NCI-H345 treated with DMSO at 0.1 percent for 48 hours (cell line): ENCODE measurements around the gene KARS1.
"Not testable (repeated sequence)": the region's sequence is repeated elsewhere in the genome, so short reads cannot be mapped to it uniquely, and the experiment has no call there.

Experiments
- DNase-seq: peaks from one replicate; lab custom pipeline; 2025; ENCODE audit not compliant: unreplicated experiment; lab: John Stamatoyannopoulos, UW

Gene KARS1

DNA sequence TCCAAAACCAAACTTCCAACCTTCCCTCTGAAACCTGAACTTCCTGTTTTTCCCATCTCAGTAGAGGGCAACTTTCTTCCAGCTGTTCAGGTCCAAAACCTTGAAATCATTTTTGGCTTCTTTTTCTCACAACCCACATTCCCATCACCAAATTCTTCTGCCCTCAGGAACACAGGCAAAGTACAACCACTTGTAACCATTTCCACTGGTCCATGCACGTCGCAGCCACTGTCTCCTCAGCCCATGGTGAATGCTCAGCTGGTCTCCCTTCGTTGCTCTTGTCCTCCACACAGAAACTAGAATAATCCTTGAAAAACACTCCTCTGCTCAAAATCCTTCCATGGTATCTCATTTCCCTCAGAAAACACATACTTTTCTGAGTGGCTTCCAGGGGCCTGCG is 20.7 kb downstream of the KARS1 start:
- DNase-seq, result no peak

DNA sequence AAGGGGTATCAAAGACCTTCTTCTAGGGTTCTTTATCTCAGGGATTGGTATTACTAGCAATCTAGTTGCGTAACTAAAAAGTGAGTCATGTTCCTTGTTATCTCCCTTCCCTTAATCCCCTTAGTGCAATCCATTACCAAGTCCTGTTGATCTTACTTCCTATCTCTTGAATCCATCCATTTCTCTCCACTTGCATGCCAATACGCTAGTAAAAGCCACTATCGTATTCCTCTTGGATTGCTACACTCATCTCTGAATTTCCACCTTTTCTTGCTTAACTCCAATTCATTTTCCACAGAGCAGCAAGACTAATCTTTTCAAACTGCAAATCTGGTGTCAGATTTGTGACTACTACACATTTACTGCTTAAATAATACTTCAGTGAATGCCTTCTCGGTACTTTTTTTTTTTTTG is 22.5 kb downstream of the KARS1 start:
- no peak for DNase-seq

DNA sequence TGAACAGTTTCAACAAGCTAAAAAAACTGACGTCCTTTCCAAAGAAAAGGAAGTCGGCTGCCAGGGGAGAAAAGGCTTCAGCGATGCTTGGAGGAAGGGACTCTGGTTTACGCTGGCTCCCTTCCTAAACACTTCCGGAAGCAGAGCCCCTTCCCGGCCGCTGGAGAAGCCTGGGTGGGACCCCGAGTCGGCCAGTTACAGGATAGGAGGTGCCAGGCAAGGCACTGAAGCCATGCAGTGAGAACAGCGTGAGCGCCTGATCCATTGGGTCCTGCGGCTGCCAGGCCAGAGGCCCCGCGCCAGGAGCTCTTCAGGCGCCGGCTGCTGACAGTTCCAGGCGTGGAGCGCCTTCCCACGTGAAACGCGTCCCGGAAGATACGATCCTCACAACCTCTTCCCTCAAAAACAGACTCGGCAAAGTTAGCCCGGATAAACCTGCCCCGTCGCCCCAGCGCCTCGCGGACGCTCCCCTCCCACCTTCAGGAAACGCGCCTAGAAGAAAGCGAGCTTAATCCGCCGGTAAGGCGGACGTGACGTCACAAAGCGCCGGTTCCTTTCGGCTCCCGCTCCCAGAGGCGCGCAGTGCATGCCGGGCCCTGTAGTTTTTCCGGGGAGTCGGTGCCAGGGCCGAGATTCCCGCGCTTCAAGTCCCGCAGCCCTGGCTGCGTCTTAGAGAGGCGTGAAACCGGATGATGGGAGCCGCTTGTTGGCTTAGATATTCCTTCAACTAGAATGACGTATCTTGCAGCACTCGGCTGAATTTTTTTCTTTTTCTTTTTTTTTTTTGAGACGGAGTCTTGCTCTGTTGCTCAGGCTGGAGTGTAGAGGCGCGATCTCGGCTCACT is 24.5 kb downstream of the KARS1 start, which contains the start of gene ADAT1:
ADAT1 (minus strand) TSS at position 521 of the 845 bp plus-strand sequence. CDS start 2,482 bp downstream, outside the sequence.
- DNase-seq, result peak; percentile 79

DNA sequence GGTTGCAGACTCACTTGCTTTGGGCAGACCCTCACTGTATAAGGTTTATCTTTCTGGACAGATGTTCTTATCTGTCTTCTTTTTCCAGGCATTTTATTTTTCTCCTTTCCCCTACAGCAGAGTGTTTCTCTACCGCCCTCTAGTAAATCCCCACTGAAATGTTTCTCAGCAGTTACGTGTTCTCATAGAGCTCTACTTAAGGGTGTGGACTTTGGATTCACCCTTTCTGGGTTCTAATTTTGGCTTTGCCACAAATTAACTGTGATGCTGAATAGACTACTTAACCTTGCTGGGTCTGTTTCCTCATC is 26.3 kb downstream of the KARS1 start:
- DNase-seq, result no peak

DNA sequence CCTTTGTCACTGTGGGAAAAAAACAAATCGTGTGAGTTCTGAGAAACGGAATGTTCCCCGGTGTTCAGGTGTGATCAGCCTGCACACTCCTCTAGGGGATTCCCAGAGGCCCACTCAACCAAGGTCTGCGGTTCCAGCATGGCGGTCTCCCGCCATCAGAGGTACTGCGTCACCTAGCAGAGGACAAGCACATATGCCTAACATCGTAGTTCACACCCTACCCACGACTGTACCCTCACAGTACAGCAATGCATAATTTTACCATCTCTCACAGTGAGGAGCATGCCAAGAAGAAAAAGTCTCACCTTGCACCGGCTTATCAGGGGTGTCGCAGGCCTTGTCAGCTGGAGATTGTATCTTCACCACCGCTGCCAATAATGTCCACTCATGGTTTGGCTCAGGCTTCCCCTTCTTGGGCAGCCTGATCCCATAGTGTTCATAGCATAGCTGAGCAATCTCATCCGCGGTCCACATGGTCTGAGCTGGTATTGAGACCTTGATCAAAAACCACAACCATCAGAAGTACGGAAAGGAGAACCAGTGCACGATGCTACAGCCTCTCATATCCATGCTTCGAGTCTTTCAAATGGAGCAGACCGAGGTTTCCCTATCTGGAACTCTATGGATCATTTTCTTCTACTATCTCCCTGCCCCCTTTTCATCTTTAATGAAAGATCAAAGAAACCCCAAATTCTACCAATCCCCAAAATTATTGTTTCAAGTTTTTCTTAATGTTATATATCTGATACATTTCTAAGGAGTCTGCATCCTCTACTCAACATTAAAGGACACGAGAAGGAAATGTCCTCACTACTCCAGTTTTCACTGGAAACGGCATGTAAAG is 26.9 kb downstream of the KARS1 start:
- no peak for DNase-seq

DNA sequence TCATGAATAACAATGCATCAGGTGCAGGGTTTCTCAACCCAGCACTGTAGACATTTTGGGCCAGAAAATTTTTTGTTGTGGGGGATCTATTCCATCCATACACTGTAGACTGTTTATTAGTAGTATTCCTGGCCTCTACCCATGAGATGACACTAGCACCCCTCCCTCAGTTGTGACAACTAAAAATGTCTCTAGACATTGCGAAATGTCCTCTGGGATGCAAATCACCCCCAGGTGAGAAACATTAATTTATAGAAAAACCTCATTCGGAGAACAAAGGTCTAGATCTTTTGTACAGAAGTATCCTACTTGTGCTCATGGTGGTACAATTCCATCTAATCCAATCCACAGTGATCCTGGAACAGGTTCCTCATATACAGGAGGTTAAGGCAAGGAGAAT is 28.7 kb downstream of the KARS1 start:
- DNase-seq, result no peak

DNA sequence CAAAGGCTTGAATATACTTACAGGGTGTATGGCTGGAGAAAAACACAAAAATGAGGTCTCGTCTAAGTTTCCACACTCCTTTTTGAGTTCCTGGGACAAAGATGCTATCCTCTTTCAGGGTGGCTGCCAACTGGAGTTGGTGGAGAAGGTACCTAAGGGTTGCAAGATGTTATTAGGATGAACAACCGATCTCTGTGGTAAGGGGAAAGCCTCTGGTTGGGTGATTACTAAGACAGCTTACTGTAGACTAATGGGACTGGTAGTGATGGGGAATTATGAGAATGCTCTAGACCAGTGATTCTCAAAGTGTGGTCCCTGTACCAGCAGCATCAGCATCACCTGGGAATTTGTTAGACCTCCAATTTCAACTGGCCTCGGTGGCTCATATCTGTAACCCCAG is 30.3 kb downstream of the KARS1 start:
- no peak for DNase-seq

DNA sequence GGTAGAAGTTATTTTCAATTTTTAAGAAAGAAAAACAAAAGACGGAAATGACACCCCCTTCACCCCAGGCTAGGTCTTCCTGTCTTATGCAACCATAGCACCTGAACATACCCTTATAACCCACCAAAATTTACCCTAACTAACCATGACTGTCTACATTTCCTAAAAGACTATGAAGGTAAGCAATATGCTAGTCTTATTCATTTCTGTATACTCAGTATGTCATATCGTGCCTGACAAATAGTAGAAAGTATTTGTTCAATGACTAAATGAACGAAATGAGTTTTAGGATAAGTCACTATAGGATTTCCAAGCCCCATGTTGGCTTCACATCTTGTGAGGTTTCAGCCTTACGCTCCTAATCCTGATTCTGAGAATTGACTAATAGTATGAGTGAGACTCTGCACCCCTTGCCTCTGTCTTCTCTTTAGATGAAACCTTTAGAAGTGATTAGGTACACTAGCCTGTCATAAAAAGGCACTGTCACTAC is 30.9 kb downstream of the KARS1 start:
- DNase-seq, result no peak

DNA sequence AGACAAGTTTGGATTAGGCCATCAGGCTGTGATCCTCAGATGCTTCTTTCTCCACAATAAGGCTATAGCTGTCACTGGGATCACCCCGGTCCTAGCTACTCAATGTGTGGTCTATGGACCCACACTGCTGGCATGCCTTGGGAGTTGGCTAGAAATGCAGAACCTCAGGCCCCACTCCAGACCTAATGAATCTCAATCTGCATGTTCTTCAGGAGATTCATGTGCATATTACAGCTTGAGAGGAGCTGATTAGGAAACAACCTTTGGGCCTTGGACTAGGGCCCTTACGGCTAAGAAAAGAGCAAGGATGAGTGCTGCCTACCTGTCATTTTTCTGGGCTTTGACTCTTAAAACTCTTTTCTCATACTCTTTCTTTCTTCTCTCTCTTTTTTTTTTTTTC is 31.8 kb downstream of the KARS1 start:
- no peak for DNase-seq

DNA sequence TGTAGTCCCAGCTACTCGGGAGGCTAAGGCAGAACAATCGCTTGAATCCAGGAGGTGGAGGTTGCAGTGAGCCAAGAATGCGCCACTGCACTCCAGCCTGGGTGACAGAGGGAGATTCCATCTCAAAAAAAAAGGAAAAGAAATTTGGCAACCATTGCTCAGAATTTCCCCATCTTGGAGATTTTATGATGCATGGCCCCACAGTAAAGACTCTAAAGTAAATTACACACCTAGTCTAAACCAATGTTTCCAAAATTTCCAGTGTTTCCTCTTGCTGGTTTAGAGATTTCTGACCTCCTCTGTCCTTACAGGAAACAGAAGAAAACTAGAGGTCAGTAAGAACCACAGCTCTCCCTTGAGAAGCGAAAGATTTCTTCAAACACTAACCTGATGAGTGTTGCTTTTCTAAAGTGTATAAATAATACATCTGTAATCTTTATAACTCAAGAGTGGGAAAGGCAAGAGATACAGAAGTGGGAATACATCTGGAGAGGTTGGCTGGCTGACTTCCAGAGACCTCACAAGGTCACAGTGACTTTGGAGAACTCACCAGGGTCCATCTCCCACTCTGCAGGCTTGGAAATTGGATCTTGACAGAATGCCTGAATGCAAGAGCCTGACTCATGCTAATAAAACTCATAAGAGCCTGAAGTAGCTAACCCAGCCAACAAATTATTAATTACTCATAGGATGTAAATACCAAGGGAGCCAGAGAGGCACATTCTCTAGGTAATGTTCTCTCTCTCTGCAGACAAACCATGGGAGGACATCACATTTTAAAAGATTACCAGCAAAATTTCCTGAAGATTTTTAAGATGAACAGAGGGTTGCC is 33.2 kb downstream of the KARS1 start:
- no peak for DNase-seq

DNA sequence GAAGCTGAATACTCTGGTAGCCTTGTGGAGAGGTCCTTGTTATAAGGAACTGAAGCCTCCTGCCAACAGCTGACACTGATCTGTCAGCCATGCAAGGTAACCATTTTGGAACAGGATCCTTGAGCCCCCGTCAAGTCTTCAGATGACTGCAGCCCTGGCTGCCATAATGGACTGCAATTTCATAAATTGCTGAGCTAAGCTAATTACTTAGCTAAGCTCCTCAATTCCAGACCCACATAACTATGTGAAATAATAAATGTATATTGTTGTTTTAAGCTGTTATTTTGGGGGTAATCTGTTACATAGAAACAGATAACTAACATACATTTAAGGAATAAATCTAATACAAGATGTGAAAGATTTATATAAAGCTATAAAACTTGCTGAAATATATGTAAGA is 41.0 kb downstream of the KARS1 start:
- no peak for DNase-seq

DNA sequence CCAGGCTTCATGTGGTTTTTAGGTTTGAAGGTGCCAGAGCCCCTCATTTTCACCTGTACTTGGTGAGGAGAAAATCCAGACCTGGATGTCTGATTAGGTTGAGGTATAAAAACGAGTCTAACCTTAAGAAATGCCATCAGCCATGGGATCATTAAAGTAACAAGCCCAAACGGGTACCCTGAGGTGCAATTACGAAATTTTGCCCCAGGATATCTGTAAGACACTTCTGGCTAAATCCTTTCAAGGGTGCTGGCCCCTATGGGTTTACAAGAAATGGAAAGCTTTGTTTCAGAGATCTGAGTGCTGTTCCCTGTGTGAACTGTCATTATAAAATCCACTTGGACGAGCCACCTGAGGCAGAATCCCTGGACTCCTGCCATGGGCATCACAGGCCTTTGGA is 44.2 kb downstream of the KARS1 start:
- DNase-seq, result no peak

DNA sequence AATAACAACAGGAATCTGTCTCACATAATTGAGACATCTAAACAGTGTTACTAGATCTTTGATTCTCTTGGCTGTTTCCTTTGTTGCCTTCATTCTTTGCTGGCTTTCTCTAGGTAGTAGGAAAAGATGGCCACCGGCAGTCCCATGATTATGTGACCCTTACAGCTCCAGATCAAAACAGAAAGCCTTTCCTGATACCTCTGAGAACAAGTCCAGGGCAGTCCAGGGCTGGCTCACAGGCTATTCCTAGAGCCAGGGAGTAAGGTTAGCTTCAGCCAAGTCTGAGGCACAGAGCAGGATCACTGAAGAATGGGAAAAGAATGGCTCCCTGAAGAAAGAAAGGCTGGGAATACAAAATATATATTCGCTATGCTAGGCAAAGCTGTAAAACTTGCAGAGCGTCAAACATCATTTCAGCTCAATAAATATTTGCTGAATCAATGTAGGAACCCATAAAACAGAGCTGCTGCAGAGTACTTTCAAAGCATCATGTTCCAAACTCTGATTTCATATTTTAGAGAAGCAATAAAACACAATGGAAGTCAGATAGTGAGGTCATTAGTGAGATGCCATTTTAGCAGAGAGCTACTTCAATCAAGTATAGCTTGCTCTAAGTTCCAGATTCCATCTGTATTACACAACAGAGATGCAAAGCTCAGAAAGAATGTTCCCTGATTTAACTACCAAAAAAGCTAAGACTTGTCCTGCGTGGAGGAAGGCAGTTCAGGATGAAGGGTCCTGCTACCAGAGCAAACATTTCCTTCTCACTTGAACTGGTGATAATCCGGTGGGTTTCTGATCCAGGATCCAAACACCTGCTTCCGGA is 47.8 kb downstream of the KARS1 start:
- no peak for DNase-seq

DNA sequence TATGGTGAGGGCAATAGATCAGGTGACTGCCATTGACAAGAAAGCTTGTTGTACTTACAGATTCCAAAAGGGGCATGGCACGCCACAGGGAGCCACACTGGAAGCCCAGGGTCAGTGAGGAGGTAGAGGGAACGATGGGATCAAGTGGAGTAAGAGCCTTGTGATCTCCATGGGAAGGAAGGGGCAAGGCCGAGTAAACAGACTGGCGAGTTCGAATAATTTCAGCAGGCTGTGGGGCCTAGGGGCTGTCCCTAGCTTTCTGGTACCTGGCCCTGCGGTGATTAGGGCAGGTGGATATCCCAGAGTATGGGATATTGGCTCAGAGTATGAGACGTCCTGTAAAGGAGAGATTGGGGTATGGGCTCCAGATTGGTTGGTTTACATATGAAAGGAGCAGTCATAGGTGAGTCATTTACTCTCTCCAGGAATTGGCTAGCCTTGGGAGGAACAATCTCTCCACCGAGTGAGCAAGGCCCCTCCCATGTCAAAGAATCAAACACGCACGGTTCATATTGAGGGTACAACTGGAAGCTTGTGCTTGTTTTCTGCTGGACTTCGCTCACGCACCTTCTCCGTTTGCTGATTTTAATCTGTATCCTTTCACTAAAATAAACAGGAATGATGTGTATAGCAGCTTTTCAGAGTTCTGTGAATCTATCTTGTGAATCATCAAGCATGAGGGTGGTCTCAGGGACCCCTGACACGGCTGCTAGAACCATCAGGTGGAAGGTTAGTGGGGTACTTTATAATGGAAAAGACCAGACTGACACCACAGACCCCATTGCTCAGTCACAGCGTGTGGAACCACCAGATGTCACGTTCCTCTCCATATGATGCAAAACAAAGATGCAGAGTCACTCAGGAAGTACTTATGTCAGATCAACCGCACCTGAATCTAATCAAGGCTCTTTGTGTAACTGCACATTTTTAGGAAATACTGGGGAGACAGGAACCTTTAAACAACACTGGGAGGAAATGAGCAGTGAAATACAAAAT is 53.3 kb downstream of the KARS1 start:
- DNase-seq, result no peak

DNA sequence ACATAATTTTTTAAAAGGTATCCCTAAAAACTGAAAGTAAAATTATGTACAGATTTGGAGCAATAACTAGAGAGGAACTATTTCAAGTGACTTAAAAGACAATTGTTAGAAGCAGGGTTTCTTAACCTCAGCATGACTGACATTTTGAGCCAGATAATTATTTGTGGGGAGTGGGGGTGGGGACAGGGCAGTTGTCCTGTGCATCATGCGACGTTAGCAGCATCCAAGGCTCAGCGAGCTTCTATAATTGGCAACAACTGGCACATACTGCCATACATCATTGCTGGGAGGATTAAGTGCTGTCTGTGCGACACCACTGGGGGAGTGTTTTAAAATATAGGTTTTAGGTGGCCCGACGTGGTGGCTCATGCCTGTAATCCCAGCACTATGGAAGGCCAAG is 54.2 kb downstream of the KARS1 start:
- no peak for DNase-seq

DNA sequence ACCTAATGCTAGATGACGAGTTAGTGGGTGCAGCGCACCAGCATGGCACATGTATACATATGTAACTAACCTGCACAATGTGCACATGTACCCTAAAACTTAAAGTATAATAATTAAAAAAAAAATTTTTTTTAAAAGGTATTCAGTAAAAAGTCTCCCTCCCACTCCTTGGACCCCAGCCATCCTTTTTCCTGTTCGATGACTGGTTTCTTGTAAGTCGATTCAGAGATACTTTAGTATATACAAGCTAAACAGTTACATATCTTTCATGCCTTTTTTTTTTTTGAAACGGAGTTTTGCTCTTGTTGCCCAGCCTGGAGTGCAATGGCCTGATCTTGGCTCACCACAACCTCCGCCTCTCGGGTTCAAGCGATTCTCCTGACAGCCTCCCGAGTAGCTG is 55.5 kb downstream of the KARS1 start:
- DNase-seq, result not testable (repeated sequence)

DNA sequence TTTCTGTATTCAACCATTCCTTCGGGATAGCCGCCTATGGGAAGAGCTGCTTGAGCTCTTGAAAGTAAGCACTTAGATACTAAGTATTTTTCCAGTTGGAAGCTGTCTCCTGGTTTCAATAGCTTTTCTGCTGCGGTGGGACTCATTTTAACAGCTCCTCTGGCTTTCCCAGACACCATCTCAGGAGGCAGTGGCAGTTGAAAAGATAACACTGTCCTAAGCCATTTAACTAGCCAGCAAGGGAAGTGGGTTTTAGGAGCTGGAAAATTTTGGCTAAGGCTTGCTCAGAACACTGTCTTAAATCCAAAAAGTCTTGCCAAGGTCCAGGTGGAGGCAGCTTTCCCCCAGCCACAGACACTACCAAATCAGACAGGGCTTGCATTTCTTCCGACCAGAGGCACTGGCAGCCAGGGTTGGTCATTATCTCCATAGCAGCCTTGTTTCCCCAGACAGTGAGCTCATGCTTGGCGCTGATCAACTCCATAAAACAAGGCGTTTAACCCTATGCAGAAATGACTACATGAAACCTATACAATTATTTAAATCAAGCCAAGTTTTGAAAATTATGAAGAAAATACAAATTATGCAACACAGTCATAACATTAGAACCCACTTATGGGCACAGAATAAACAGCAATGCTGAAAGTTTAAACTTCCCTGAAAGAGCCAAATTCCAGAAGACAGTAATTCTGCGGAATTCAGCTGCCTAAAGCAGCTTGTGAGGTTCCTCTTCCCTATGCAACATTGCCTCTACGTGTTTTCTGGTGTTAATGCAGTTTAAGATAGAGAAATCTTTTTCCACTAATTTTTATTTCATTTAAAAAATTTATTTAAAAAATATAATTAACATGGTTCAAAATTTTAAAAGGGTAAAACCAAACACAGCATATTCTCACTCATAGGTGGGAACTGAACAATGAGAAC is 56.3 kb downstream of the KARS1 start:
- DNase-seq, result no peak

DNA sequence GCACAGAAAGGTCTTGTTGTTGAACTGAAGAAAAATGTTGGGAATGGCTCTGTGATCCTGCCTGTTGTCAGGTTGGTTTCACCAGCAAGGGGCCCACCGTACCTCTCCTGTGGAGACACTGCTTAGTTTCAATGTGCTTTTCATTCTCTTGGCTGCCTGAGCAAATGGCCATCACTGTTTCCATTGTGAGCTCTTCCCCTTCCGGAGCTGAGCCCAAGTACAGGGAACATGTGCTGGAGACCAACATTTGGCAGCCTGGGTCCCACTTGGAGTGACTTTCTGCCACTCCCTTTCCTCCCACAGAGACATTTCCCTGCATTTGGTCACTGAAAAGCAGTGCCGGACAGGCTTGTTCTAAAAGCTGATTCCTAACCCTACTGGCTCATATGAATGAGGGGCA is 58.2 kb downstream of the KARS1 start:
- DNase-seq, result no peak
